Mammary epithelial cell (primary cell): Measurements from ENCODE around the gene TMEM9.

Source experiments
- CTCF ChIP-seq, 2 donors: IDR thresholded peaks in 1 of 2; conservative IDR thresholded peaks in 1 of 2; 2 replicates each; pipeline ENCODE4 v1.5.1; 2011 to 2012; ENCODE audit warnings: inconsistent platforms in 2 of 2, low read length in 2 of 2, mild to moderate bottlenecking in 2 of 2, control low read depth in 1 of 2, low read depth in 1 of 2; ENCODE audit not compliant: insufficient read depth in 1 of 2; ENCODE audit errors: extremely low read depth in 1 of 2
- EZH2 ChIP-seq: IDR thresholded peaks from 2 replicates; pipeline ENCODE4 v1.6.1; 2012; ENCODE audit warnings: low read length, inconsistent platforms, borderline replicate concordance

- no peak for TF ChIP-seq CTCF (conservative IDR thresholded peaks at IDR 0.05 in 1 of 2, IDR thresholded peaks at IDR 0.05 in 1 of 2; ENCODE audit: extremely low read depth in 1 of 2, insufficient read depth in 1 of 2, low read depth in 1 of 2, low read length in 2 of 2)
- no peak for TF ChIP-seq EZH2
Measured at GRCh38 chr1:201178718-201179117, 24.4 kb upstream of the TMEM9 start.
